H9 (cell line): ENCODE measurements around the gene PRR7. TPM values are rescaled to one million over a fixed set of nuclear protein-coding genes. Genes with fewer than 3 reads are reported as not detected.

Source experiments
- DNase-seq: peaks from one replicate; pipeline ENCODE4 v3.0.0-alpha.2; 2017
- H2AFZ ChIP-seq: one replicate; pipeline ENCODE4 v1.6.1; 2013; ENCODE audit warnings: mild to moderate bottlenecking, low read length, control low read depth, moderate library complexity
- H2AK5ac ChIP-seq: 2 replicates; pipeline ENCODE4 v1.6.1; 2013; ENCODE audit warnings: low read length, control low read depth, mixed read lengths; ENCODE audit not compliant: insufficient read length
- H2BK120ac ChIP-seq: one replicate; pipeline ENCODE4 v1.6.1; 2013; ENCODE audit warnings: low read depth, mild to moderate bottlenecking, low read length, control low read depth, inconsistent platforms; ENCODE audit not compliant: poor library complexity, severe bottlenecking
- H2BK12ac ChIP-seq: 2 replicates; pipeline ENCODE4 v1.6.1; 2013; ENCODE audit warnings: low read length, control low read depth, mixed read lengths, low read depth; ENCODE audit not compliant: insufficient read length
- H2BK15ac ChIP-seq: 2 replicates; pipeline ENCODE4 v1.6.1; 2013; ENCODE audit warnings: low read depth, low read length, control low read depth
- H2BK20ac ChIP-seq: one replicate; pipeline ENCODE4 v1.6.1; 2013; ENCODE audit warnings: low read depth, mild to moderate bottlenecking, low read length, control low read depth, inconsistent platforms; ENCODE audit not compliant: poor library complexity, severe bottlenecking
- H2BK5ac ChIP-seq: 2 replicates; pipeline ENCODE4 v1.6.1; 2013; ENCODE audit warnings: low read length, control low read depth, mixed read lengths; ENCODE audit not compliant: insufficient read length
- H3K14ac ChIP-seq: 2 replicates; pipeline ENCODE4 v1.6.1; 2013; ENCODE audit warnings: low read length, control low read depth; ENCODE audit not compliant: insufficient read depth
- H3K18ac ChIP-seq: 2 replicates; pipeline ENCODE4 v1.6.1; 2013; ENCODE audit warnings: low read depth, mild to moderate bottlenecking, mixed read lengths, low read length, control low read depth; ENCODE audit not compliant: insufficient read length
- H3K23ac ChIP-seq: 2 replicates; pipeline ENCODE4 v1.6.1; 2013; ENCODE audit warnings: low read length, control low read depth, mixed read lengths, low read depth; ENCODE audit not compliant: insufficient read length
- H3K23me2 ChIP-seq: 2 replicates; pipeline ENCODE4 v1.6.1; 2013; ENCODE audit warnings: low read depth, mild to moderate bottlenecking, mixed read lengths, low read length, control low read depth; ENCODE audit not compliant: insufficient read length, poor library complexity, severe bottlenecking
- H3K27ac ChIP-seq: 2 replicates; pipeline ENCODE4 v1.5.1; 2013; ENCODE audit warnings: low read length, control low read depth, mixed read lengths, low read depth; ENCODE audit not compliant: insufficient read length
- H3K27me3 ChIP-seq: 2 replicates; pipeline ENCODE4 v1.6.1; 2013; ENCODE audit warnings: low read length, control low read depth, inconsistent platforms; ENCODE audit not compliant: insufficient read depth
- H3K4ac ChIP-seq: 2 replicates; pipeline ENCODE4 v1.6.1; 2013; ENCODE audit warnings: low read depth, mild to moderate bottlenecking, control low read depth, inconsistent platforms, low read length, moderate library complexity
- H3K4me1 ChIP-seq: 2 replicates; pipeline ENCODE4 v1.6.1; 2013; ENCODE audit warnings: low read length, control low read depth, inconsistent platforms; ENCODE audit not compliant: insufficient read depth
- H3K4me2 ChIP-seq: 2 replicates; pipeline ENCODE4 v1.6.1; 2013; ENCODE audit warnings: low read length, control low read depth, mixed read lengths; ENCODE audit not compliant: insufficient read length, insufficient read depth
- H3K56ac ChIP-seq: 2 replicates; pipeline ENCODE4 v1.6.1; 2013; ENCODE audit warnings: low read depth, mild to moderate bottlenecking, mixed read lengths, low read length, control low read depth; ENCODE audit not compliant: insufficient read length
- H3K79me1 ChIP-seq: 2 replicates; pipeline ENCODE4 v1.6.1; 2013; ENCODE audit warnings: low read depth, mild to moderate bottlenecking, moderate library complexity, low read length, control low read depth, inconsistent platforms; ENCODE audit not compliant: insufficient read depth, poor library complexity, severe bottlenecking
- H3K79me2 ChIP-seq: 2 replicates; pipeline ENCODE4 v1.6.1; 2013; ENCODE audit warnings: low read length, control low read depth, inconsistent platforms; ENCODE audit not compliant: insufficient read depth
- H3K9ac ChIP-seq: 2 replicates; pipeline ENCODE4 v1.6.1; 2013; ENCODE audit warnings: low read length, control low read depth, mixed read lengths; ENCODE audit not compliant: insufficient read length; ENCODE audit errors: extremely low read depth
- H3K9me3 ChIP-seq: one replicate; pipeline ENCODE4 v1.6.1; 2013; ENCODE audit warnings: low read depth, low read length, inconsistent platforms; ENCODE audit not compliant: control insufficient read depth
- H3T11ph ChIP-seq: one replicate; pipeline ENCODE4 v1.6.1; 2013; ENCODE audit warnings: mild to moderate bottlenecking, low read length, control low read depth, inconsistent platforms
- H4K20me1 ChIP-seq: one replicate; pipeline ENCODE4 v1.6.1; 2013; ENCODE audit not compliant: control insufficient read depth, insufficient read length, insufficient read depth
- H4K5ac ChIP-seq: 2 replicates; pipeline ENCODE4 v1.6.1; 2013; ENCODE audit warnings: low read depth, mild to moderate bottlenecking, mixed read lengths, low read length, control low read depth; ENCODE audit not compliant: insufficient read length
- H4K8ac ChIP-seq: replicated peaks from 2 replicates; pipeline ENCODE4 v1.6.1; 2013; ENCODE audit warnings: low read length, control low read depth, mixed read lengths, low read depth; ENCODE audit not compliant: insufficient read length
- H4K91ac ChIP-seq: 2 replicates; pipeline ENCODE4 v1.6.1; 2013; ENCODE audit warnings: low read depth, mild to moderate bottlenecking, moderate library complexity, mixed read lengths, low read length, control low read depth; ENCODE audit not compliant: insufficient read length
- H3K27ac Mint-ChIP-seq, 3 experiments: 2 replicates in 2 of 3; 3 replicates in 1 of 3; pipeline ENCODE4 v1.8.0; 2020 to 2021; ENCODE audit warnings: mixed read lengths in 3 of 3, mild to moderate bottlenecking in 1 of 3, moderate library complexity in 1 of 3
- H3K27me3 Mint-ChIP-seq: 2 replicates; pipeline ENCODE4 v1.8.0; 2021; ENCODE audit warnings: low read depth, mild to moderate bottlenecking, moderate library complexity, mixed read lengths
- H3K36me3 Mint-ChIP-seq, 3 experiments: 2 replicates in 2 of 3; 3 replicates in 1 of 3; pipeline ENCODE4 v1.8.0; 2020 to 2021; ENCODE audit warnings: low read depth in 3 of 3, mixed read lengths in 3 of 3; ENCODE audit not compliant: insufficient read depth in 1 of 3
- H3K4me1 Mint-ChIP-seq, 2 experiments: 2 replicates each; pipeline ENCODE4 v1.8.0; 2020; ENCODE audit warnings: mixed read lengths in 2 of 2
- H3K4me3 Mint-ChIP-seq, 2 experiments: 2 replicates in 1 of 2; 3 replicates in 1 of 2; pipeline ENCODE4 v1.8.0; 2020 to 2021; ENCODE audit warnings: mild to moderate bottlenecking in 2 of 2, mixed read lengths in 2 of 2, moderate library complexity in 1 of 2
- H3K9me3 Mint-ChIP-seq, 2 experiments: 2 replicates in 1 of 2; 3 replicates in 1 of 2; pipeline ENCODE4 v1.8.0; 2020; ENCODE audit warnings: mild to moderate bottlenecking in 2 of 2, mixed read lengths in 2 of 2, moderate library complexity in 1 of 2
- CTCF ChIP-seq: fragments of 200-600 bp; sonication (generic); conservative IDR thresholded peaks from 3 replicates; pipeline ENCODE4 v1.8.0; 2021; ENCODE audit warnings: antibody characterized with exemption, mild to moderate bottlenecking
- WGBS: extraction: QIAGEN DNeasy Blood & Tissue Kit; methylation state at CpG from one replicate; pipeline ENCODE4 v1.1.7; 2013; ENCODE audit warnings: missing lambda C conversion rate, low lambda C conversion rate, mixed read lengths; ENCODE audit not compliant: insufficient read length; ENCODE audit errors: extremely low coverage; 5-methylcytosine and 5-hydroxymethylcytosine counted together
- total RNA-seq: library from RNA; stranded (reverse); gene quantifications from 2 replicates; pipeline ENCODE4 v1.2.1, GENCODE V29; 2021

The PRR7 gene
- total RNA-seq, 1 experiment from 2014 or later = 9.6 TPM

- Histone ChIP-seq H2BK15ac (no peak overlapping the region), H4K8ac (no peak overlapping the region), H3K4ac (no peak overlapping the region), H3K23me2 (no peaks in the 10 kb centered on the region), H3K27me3 (no peaks in the 10 kb centered on the region), H2BK5ac (no peak overlapping the region), H3T11ph (no peak overlapping the region), H3K9me3 (no peaks in the 10 kb centered on the region), H2BK120ac (no peak overlapping the region), H3K23ac (no peak overlapping the region), H3K4me1 (no peaks in the 10 kb centered on the region), H4K91ac (no peak overlapping the region), H2AFZ (no peak overlapping the region), H3K4me2 (no peak overlapping the region), H3K56ac (no peak overlapping the region), H2AK5ac (no peak overlapping the region), H2BK20ac (no peak overlapping the region), H3K14ac (no peak overlapping the region), H4K5ac (no peak overlapping the region), H4K20me1 (peaks cover 2% of the 10 kb centered on the region), H3K79me1 (no peaks in the 10 kb centered on the region), H3K27ac (no peak overlapping the region), H3K9ac (no peak overlapping the region), H3K18ac (no peak overlapping the region), H2BK12ac (no peak overlapping the region), H3K79me2 (no peaks in the 10 kb centered on the region)
- Mint-ChIP-seq H3K4me1 (peaks cover 10 to 22% of the 10 kb centered on the region in 2 experiments), H3K36me3 (peaks cover 23 to 75% (median 63%) of the 10 kb centered on the region in 3 experiments), H3K27me3 (peaks cover 1% of the 10 kb centered on the region; the same call in 1 of the 2 replicates), H3K9me3 (peaks cover 0 to 3% of the 10 kb centered on the region in 2 experiments; a peak in 1 of 5 replicates), H3K4me3 (no peak overlapping the region; a peak in 1 of 5 replicates), H3K27ac (no peak overlapping the region)
- no peak for DNase-seq
- no peak for TF ChIP-seq CTCF
- WGBS = no CpG with 5 or more reads among the region's 37 CpGs
Observed at GRCh38 chr5:177435847-177436536, 10.6 kb upstream of the PRR7 start.
